Measurements from ENCODE around the gene GLI2. TPM values are rescaled to one million over a fixed set of nuclear protein-coding genes. Genes with fewer than 3 reads are reported as not detected.

Gene GLI2
- total and polyA plus RNA-seq, 12 donors, result 0.37 to 1.7 (median 1.0) TPM

DNA sequence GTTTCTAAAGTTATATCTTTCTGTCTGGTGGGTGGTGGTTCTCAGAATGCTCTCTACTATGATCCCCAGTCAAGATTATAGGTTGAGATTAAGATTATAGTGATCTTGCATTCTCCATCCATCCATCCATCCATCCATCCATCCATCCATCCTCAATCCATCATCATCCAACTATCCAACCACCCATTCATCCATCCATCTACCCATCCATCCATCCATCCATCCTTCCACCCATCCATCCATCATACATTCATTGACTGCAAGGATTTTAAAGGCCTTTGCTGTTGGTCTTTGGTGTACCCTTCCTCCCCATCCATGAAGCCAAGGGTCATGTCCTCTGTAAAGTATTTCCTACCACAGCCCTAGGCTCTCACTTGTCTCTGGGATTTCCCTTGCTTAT, 13.1 kb downstream of the GLI2 start:
- no peak for ATAC-seq
- TF ChIP-seq, protein P1, sequence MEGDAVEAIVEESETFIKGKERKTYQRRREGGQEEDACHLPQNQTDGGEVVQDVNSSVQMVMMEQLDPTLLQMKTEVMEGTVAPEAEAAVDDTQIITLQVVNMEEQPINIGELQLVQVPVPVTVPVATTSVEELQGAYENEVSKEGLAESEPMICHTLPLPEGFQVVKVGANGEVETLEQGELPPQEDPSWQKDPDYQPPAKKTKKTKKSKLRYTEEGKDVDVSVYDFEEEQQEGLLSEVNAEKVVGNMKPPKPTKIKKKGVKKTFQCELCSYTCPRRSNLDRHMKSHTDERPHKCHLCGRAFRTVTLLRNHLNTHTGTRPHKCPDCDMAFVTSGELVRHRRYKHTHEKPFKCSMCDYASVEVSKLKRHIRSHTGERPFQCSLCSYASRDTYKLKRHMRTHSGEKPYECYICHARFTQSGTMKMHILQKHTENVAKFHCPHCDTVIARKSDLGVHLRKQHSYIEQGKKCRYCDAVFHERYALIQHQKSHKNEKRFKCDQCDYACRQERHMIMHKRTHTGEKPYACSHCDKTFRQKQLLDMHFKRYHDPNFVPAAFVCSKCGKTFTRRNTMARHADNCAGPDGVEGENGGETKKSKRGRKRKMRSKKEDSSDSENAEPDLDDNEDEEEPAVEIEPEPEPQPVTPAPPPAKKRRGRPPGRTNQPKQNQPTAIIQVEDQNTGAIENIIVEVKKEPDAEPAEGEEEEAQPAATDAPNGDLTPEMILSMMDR (IDR thresholded peaks at IDR 0.05), result no peak
- no peaks in the 10 kb centered on the region for H3K9me3 ChIP-seq
- no peak for DNase-seq
- no peak overlapping the region for H3K4me3 ChIP-seq
- intact Hi-C loops (cut with DNase I), result loop anchor here in 1 of 10 donors (10.0 kb wide), 1 partner anchor 196 kb away; no protein-coding TSS in a partner anchor
- peaks cover 0 to 18% (median 9%) of the 10 kb centered on the region in 7 donors for H3K27me3 ChIP-seq
- H3K4me1 ChIP-seq, result no peaks in the 10 kb centered on the region
- H3K27ac ChIP-seq, result no peak overlapping the region
- H3K36me3 ChIP-seq, result no peaks in the 10 kb centered on the region

GRCh38 chr2:120749506-120750431, 14.1 kb downstream of the GLI2 start:
- intact Hi-C loops (cut with DNase I), result loop anchor here in 1 of 10 donors (10.0 kb wide), 1 partner anchor 195 kb away; no protein-coding TSS in a partner anchor
- ATAC-seq, result peak; percentile 47 to 88 (median 73)
- Histone ChIP-seq H3K36me3 (no peaks in the 10 kb centered on the region), H3K27ac (peak overlapping the region in 2 of 10 donors; percentile 12 to 25), H3K4me1 (no peaks in the 10 kb centered on the region), H3K4me3 (no peak overlapping the region), H3K27me3 (peaks cover 0 to 7% (median 5%) of the 10 kb centered on the region in 7 donors), H3K9me3 (no peaks in the 10 kb centered on the region)
- peak in 1 of 2 donors; percentile 54 for DNase-seq
- TF ChIP-seq, protein P1 (IDR thresholded peaks at IDR 0.05), result no peak
- WGBS, 2 donors, result 46 to 56% methylated on average over 11 of the region's 11 CpGs

GRCh38 chr2:120750488-120751210, 15.0 kb downstream of the GLI2 start:
- intact Hi-C loops (cut with DNase I), result no loop called here
- peak overlapping the region in 2 of 10 donors; percentile 4 to 25 for H3K27ac ChIP-seq

GRCh38 chr2:120751553-120751952, 15.9 kb downstream of the GLI2 start:
- Histone ChIP-seq H3K4me3 (no peak overlapping the region), H3K9me3 (no peaks in the 10 kb centered on the region), H3K36me3 (no peaks in the 10 kb centered on the region), H3K4me1 (no peaks in the 10 kb centered on the region), H3K27me3 (peaks cover 0 to 3% (median 0%) of the 10 kb centered on the region in 7 donors), H3K27ac (no peak overlapping the region)
- ATAC-seq, result no peak
- TF ChIP-seq, protein P1 (IDR thresholded peaks at IDR 0.05), result no peak
- intact Hi-C loops (cut with DNase I), result no loop called here
- 71 to 81% methylated on average over 1 of the region's 1 CpG for WGBS, 2 donors
- DNase-seq, result peak in 1 of 2 donors; percentile 1

More at GRCh38 chr2:120750488-120751210, 15.0 kb downstream of the GLI2 start:
- Histone ChIP-seq H3K27me3 (peaks cover 0 to 4% (median 0%) of the 10 kb centered on the region in 7 donors), H3K4me1 (no peaks in the 10 kb centered on the region), H3K9me3 (no peaks in the 10 kb centered on the region), H3K4me3 (no peak overlapping the region), H3K36me3 (no peaks in the 10 kb centered on the region)
- ATAC-seq (peak in 1 of 8 donors; percentile 13), DNase-seq (no peak)
- TF ChIP-seq, protein P1 (IDR thresholded peaks at IDR 0.05), result no peak
- 86 to 88% methylated on average over 13 of the region's 13 CpGs for WGBS, 2 donors

All from heart right ventricle (tissue), 16 donors.